WTC11 (cell line): ENCODE results near the gene OR2F2. TPM values are rescaled to one million over a fixed set of nuclear protein-coding genes. Genes with fewer than 3 reads are reported as not detected.

Source experiments
- ATAC-seq: fragments of 200-7000 bp; cut with Tn5 transposase; 2 replicates; pipeline ENCODE4 v1.10.0; 2021; ENCODE audit warnings: mild to moderate bottlenecking, moderate library complexity
- CTCF ChIA-PET: fragments of 300-600 bp; sonication (Branson Sonifier 250); formaldehyde crosslinking; loops from one replicate; lab custom pipeline; 2021; ENCODE audit warnings: antibody characterized with exemption; lab: Charles Lee
- POLR2A ChIA-PET: fragments of 350-600 bp; sonication (Branson Sonifier 250); formaldehyde crosslinking; loops from one replicate; lab custom pipeline; 2021; ENCODE audit warnings: antibody characterized with exemption; lab: Charles Lee
- DNase-seq: peaks from one replicate; pipeline ENCODE4 v3.0.0; 2021; ENCODE audit warnings: low spot score
- H3K27ac Mint-ChIP-seq: 2 replicates; pipeline ENCODE4 v1.8.0; 2021; ENCODE audit warnings: mixed read lengths
- H3K27me3 Mint-ChIP-seq: 2 replicates; pipeline ENCODE4 v1.8.0; 2021; ENCODE audit warnings: low read depth, mild to moderate bottlenecking, moderate library complexity, mixed read lengths
- H3K36me3 Mint-ChIP-seq: 2 replicates; pipeline ENCODE4 v1.8.0; 2021; ENCODE audit warnings: mixed read lengths
- H3K4me1 Mint-ChIP-seq: 2 replicates; pipeline ENCODE4 v1.8.0; 2022; ENCODE audit warnings: mixed read lengths
- H3K4me3 Mint-ChIP-seq: 2 replicates; pipeline ENCODE4 v1.8.0; 2021; ENCODE audit warnings: mild to moderate bottlenecking, moderate library complexity, mixed read lengths
- H3K9me3 Mint-ChIP-seq: 2 replicates; pipeline ENCODE4 v1.8.0; 2021; ENCODE audit warnings: mixed read lengths
- CBFB ChIP-seq: sonication (generic); formaldehyde crosslinking; IDR thresholded peaks from 2 replicates; pipeline ENCODE4 v1.8.1; 2022; ENCODE audit warnings: mild to moderate bottlenecking, low read depth, missing genetic modification reagents
- CDX4 ChIP-seq: fragments of 250-450 bp; sonication (Bioruptor Pico); IDR thresholded peaks from 2 replicates; pipeline ENCODE4 v1.9.0; 2021; ENCODE audit warnings: moderate library complexity, mild to moderate bottlenecking, inconsistent platforms, borderline replicate concordance
- CTCF ChIP-seq: fragments of 200-600 bp; IDR thresholded peaks from 2 replicates; pipeline ENCODE4 v1.8.0; 2022; ENCODE audit warnings: antibody characterized with exemption
- E2F1 ChIP-seq: sonication (generic); formaldehyde crosslinking; IDR thresholded peaks from 2 replicates; pipeline ENCODE4 v1.8.0; 2022; ENCODE audit warnings: mild to moderate bottlenecking, missing genetic modification reagents
- E2F5 ChIP-seq: sonication (generic); formaldehyde crosslinking; IDR thresholded peaks from 2 replicates; pipeline ENCODE4 v1.8.1; 2022; ENCODE audit warnings: mild to moderate bottlenecking, moderate library complexity, missing genetic modification reagents
- ELF4 ChIP-seq: sonication (generic); formaldehyde crosslinking; IDR thresholded peaks from 2 replicates; pipeline ENCODE4 v1.8.1; 2022; ENCODE audit warnings: low read depth, mild to moderate bottlenecking, moderate library complexity, missing genetic modification reagents
- FOXP4 ChIP-seq: sonication (generic); formaldehyde crosslinking; IDR thresholded peaks from 2 replicates; pipeline ENCODE4 v1.8.0; 2022; ENCODE audit warnings: mild to moderate bottlenecking, missing genetic modification reagents
- HMGA2 ChIP-seq: fragments of 250-450 bp; sonication (Bioruptor Pico); IDR thresholded peaks from 2 replicates; pipeline ENCODE4 v1.4.0; 2021; ENCODE audit warnings: mild to moderate bottlenecking, moderate library complexity
- IRF1 ChIP-seq: sonication (generic); formaldehyde crosslinking; IDR thresholded peaks from 2 replicates; pipeline ENCODE4 v1.8.0; 2023; ENCODE audit warnings: missing genetic modification reagents
- NR2C2 ChIP-seq: sonication (generic); formaldehyde crosslinking; IDR thresholded peaks from 2 replicates; pipeline ENCODE4 v1.8.0; 2022; ENCODE audit warnings: mild to moderate bottlenecking, missing genetic modification reagents
- NR3C1 ChIP-seq: sonication (generic); formaldehyde crosslinking; conservative IDR thresholded peaks from 2 replicates; pipeline ENCODE4 v1.8.1; 2023; ENCODE audit warnings: low read depth, mild to moderate bottlenecking, missing genetic modification reagents
- PRDM15 ChIP-seq: sonication (generic); formaldehyde crosslinking; IDR thresholded peaks from 2 replicates; pipeline ENCODE4 v1.8.0; 2022; ENCODE audit warnings: missing genetic modification reagents
- PRRX2 ChIP-seq: fragments of 250-450 bp; sonication (Bioruptor Pico); IDR thresholded peaks from 2 replicates; pipeline ENCODE4 v1.8.0; 2021; ENCODE audit warnings: mild to moderate bottlenecking
- RORB ChIP-seq: fragments of 250-450 bp; sonication (Bioruptor Pico); IDR thresholded peaks from 2 replicates; pipeline ENCODE4 v1.9.0; 2021; ENCODE audit warnings: mild to moderate bottlenecking
- SMAD4 ChIP-seq: sonication (generic); formaldehyde crosslinking; IDR thresholded peaks from 2 replicates; pipeline ENCODE4 v1.8.0; 2022; ENCODE audit warnings: mild to moderate bottlenecking, missing genetic modification reagents
- SOX15 ChIP-seq: fragments of 250-450 bp; sonication (Bioruptor Pico); IDR thresholded peaks from 2 replicates; pipeline ENCODE4 v1.9.0; 2021; ENCODE audit warnings: mild to moderate bottlenecking
- ZNF219 ChIP-seq: sonication (generic); formaldehyde crosslinking; IDR thresholded peaks from 2 replicates; pipeline ENCODE4 v1.8.0; 2023; ENCODE audit warnings: missing genetic modification reagents, mild to moderate bottlenecking, borderline replicate concordance
- ZNF232 ChIP-seq: sonication (generic); formaldehyde crosslinking; IDR thresholded peaks from 2 replicates; pipeline ENCODE4 v1.8.0; 2022; ENCODE audit warnings: mild to moderate bottlenecking, missing genetic modification reagents
- ZNF512 ChIP-seq: sonication (generic); formaldehyde crosslinking; IDR thresholded peaks from 2 replicates; pipeline ENCODE4 v1.8.1; 2022; ENCODE audit warnings: missing genetic modification reagents, borderline replicate concordance
- ZNF671 ChIP-seq: fragments of 250-450 bp; sonication (Bioruptor Pico); IDR thresholded peaks from 2 replicates; pipeline ENCODE4 v1.8.0; 2021; ENCODE audit warnings: mild to moderate bottlenecking
- total RNA-seq: library from RNA; stranded (reverse); gene quantifications from 3 replicates; pipeline ENCODE4 v1.2.3, GENCODE V29; 2021

OR2F2 gene
- total RNA-seq, 1 experiment from 2014 or later, result not detected

- H3K9me3 Mint-ChIP-seq, result peaks cover 5% of the 10 kb centered on the region; the same call in 1 of the 2 replicates
- TF ChIP-seq RORB (no peak), NR2C2 (CRISPR knock-in tag) (no peak), IRF1 (CRISPR knock-in tag) (no peak)
- TF ChIP-seq, all 79 proteins: peak for 0
- ATAC-seq (peak; percentile 11), DNase-seq (peak; percentile 35)
- Mint-ChIP-seq H3K4me1 (peaks cover 76% of the 10 kb centered on the region), H3K27me3 (peaks cover 4% of the 10 kb centered on the region; the same call in 1 of the 2 replicates), H3K36me3 (no peaks in the 10 kb centered on the region), H3K27ac (peak overlapping the region; percentile 99), H3K4me3 (peak overlapping the region; percentile 95)
- CTCF ChIA-PET, result interaction anchor here (0.7 to 5.2 kb wide), 12 partner anchors 10 to 1424 kb away, joined by 3 to 52 read pairs (median 5); no protein-coding TSS in a partner anchor
- POLR2A ChIA-PET, result interaction anchor here (0.7 to 3.6 kb wide), 5 partner anchors 10 to 1443 kb away, joined by 3 to 46 read pairs (median 15); no protein-coding TSS in a partner anchor
Observed at GRCh38 chr7:143902332-143902899, 32.6 kb upstream of the OR2F2 start.

GRCh38 chr7:143905509-143905908 lies 29.5 kb upstream of the OR2F2 start:
- Mint-ChIP-seq H3K27me3 (peaks cover 4% of the 10 kb centered on the region; the same call in 1 of the 2 replicates), H3K4me3 (peak overlapping the region; percentile 6; the same call in 1 of the 2 replicates), H3K27ac (no peak overlapping the region), H3K9me3 (peaks cover 5% of the 10 kb centered on the region; the same call in 1 of the 2 replicates), H3K4me1 (peaks cover 57% of the 10 kb centered on the region), H3K36me3 (no peaks in the 10 kb centered on the region)
- CTCF ChIA-PET, result interaction anchor here (2.1 to 5.2 kb wide), 2 partner anchors 13 to 222 kb away, joined by 7 to 52 read pairs; no protein-coding TSS in a partner anchor
- DNase-seq (no peak), ATAC-seq (no peak)
- POLR2A ChIA-PET, result no interaction called here
- TF ChIP-seq ZNF219 (no peak), CDX4 (no peak), PRDM15 (no peak), HMGA2 (no peak), E2F5 (CRISPR knock-in tag) (no peak), CBFB (no peak), PRRX2 (CRISPR knock-in tag) (no peak), ELF4 (no peak), FOXP4 (CRISPR knock-in tag) (no peak), E2F1 (no peak), ZNF512 (CRISPR knock-in tag) (no peak), ZNF671 (CRISPR knock-in tag) (no peak), NR3C1 (CRISPR knock-in tag) (no peak), ZNF232 (CRISPR knock-in tag) (no peak), SMAD4 (CRISPR knock-in tag) (no peak), CTCF (no peak), SOX15 (CRISPR knock-in tag) (no peak)
